Measurements from ENCODE around the gene DNM2.

DNM2 gene

GRCh38 chr19:10695401-10696398 is 22.2 kb upstream of the DNM2 start:
- peak; percentile 100 for DNase-seq (ENCODE audit: low read depth)
- TF ChIP-seq MAX (IDR thresholded peaks at IDR 0.05; ENCODE audit: low read depth, low read length): peak; percentile 92
- TF ChIP-seq CTCF (IDR thresholded peaks at IDR 0.05; ENCODE audit: low read depth, low read length): no peak
- TF ChIP-seq POLR2A (IDR thresholded peaks at IDR 0.05; ENCODE audit: extremely low read depth, insufficient read length): no peak
- no peak; the same call in 1 of the 2 replicates for TF ChIP-seq MYC (IDR thresholded peaks at IDR 0.05; ENCODE audit: low read depth, low read length)
- peak overlapping the region; percentile 32 for H3K4me3 ChIP-seq (ENCODE audit: low read depth, low read length)

GRCh38 chr19:10699650-10700335 is 18.1 kb upstream of the DNM2 start:
- no peak overlapping the region for H3K4me3 ChIP-seq (ENCODE audit: low read depth, low read length)
- TF ChIP-seq CTCF (IDR thresholded peaks at IDR 0.05; ENCODE audit: low read depth, low read length) (peak; percentile 97), MYC (IDR thresholded peaks at IDR 0.05; ENCODE audit: low read depth, low read length) (no peak)
- DNase-seq (ENCODE audit: low read depth): peak; percentile 92

- H3K4me3 ChIP-seq (ENCODE audit: low read depth, low read length): peak overlapping the region; percentile 75
- peak; percentile 92 for DNase-seq (ENCODE audit: low read depth)
Measured at GRCh38 chr19:10701955-10702525, 15.8 kb upstream of the DNM2 start.

GRCh38 chr19:10706990-10707389 is 10.9 kb upstream of the DNM2 start:
- no peak for DNase-seq (ENCODE audit: low read depth)
- no peak overlapping the region for H3K4me3 ChIP-seq (ENCODE audit: low read depth, low read length)
- no peak for TF ChIP-seq CTCF (IDR thresholded peaks at IDR 0.05; ENCODE audit: low read depth, low read length)
- TF ChIP-seq POLR2A (IDR thresholded peaks at IDR 0.05; ENCODE audit: extremely low read depth, insufficient read length): no peak
- TF ChIP-seq MYC (IDR thresholded peaks at IDR 0.05; ENCODE audit: low read depth, low read length): no peak
- TF ChIP-seq MAX (IDR thresholded peaks at IDR 0.05; ENCODE audit: low read depth, low read length): no peak

More at GRCh38 chr19:10701955-10702525, 15.8 kb upstream of the DNM2 start:
- no peak for TF ChIP-seq POLR2A (IDR thresholded peaks at IDR 0.05; ENCODE audit: extremely low read depth, insufficient read length)
- peak; percentile 59 for TF ChIP-seq CTCF (IDR thresholded peaks at IDR 0.05; ENCODE audit: low read depth, low read length)
- peak; percentile 56 for TF ChIP-seq MAX (IDR thresholded peaks at IDR 0.05; ENCODE audit: low read depth, low read length)
- TF ChIP-seq MYC (IDR thresholded peaks at IDR 0.05; ENCODE audit: low read depth, low read length): peak; percentile 51; the same call in 1 of the 2 replicates

- TF ChIP-seq POLR2A (IDR thresholded peaks at IDR 0.05; ENCODE audit: extremely low read depth, insufficient read length) (no peak), CTCF (IDR thresholded peaks at IDR 0.05; ENCODE audit: low read depth, low read length) (no peak), MAX (IDR thresholded peaks at IDR 0.05; ENCODE audit: low read depth, low read length) (no peak), MYC (IDR thresholded peaks at IDR 0.05; ENCODE audit: low read depth, low read length) (no peak)
- DNase-seq (ENCODE audit: low read depth): no peak
- no peak overlapping the region for H3K4me3 ChIP-seq (ENCODE audit: low read depth, low read length)
Measured at GRCh38 chr19:10707440-10707839, 10.4 kb upstream of the DNM2 start.
